Myocyte (in vitro differentiated cells): ENCODE data around the gene ITPR2. TPM values are rescaled to one million over a fixed set of nuclear protein-coding genes. Genes with fewer than 3 reads are reported as not detected.
"Not testable (repeated sequence)": the region's sequence is repeated elsewhere in the genome, so short reads cannot be mapped to it uniquely, and the experiment has no call there.

Experiments
- DNase-seq: peaks from one replicate; pipeline ENCODE4 v3.0.0-alpha.2; 2012; ENCODE audit warnings: low read depth
- polyA plus RNA-seq: library from polyadenylated mRNA; unstranded; fragments of >200 nt; gene quantifications from one replicate; pipeline ENCODE4 v1.2.1, GENCODE V29; 2012; ENCODE audit warnings: missing spikeins
- total RNA-seq: library from RNA; depleted of rRNA; stranded (reverse); fragments of >200 nt; gene quantifications from 2 replicates; pipeline ENCODE4 v1.2.3, GENCODE V29; 2014

The ITPR2 gene
- 5.8 and 8.9 TPM in 2 replicates for total RNA-seq
- polyA plus RNA-seq, result 1.9 TPM

GRCh38 chr12:26832822-26833742, at the start of gene ITPR2:
TSS of gene ITPR2 (minus strand) at chr12:26833194. CDS start at chr12:26832781, 413 bp downstream.
- peak; percentile 96 for DNase-seq

- DNase-seq, result no peak
These were observed 47.6 kb upstream of the ITPR2 start for GRCh38 chr12:26880625-26881024.

- DNase-seq, result peak; percentile 96
These were observed 45.7 kb upstream of the ITPR2 start for GRCh38 chr12:26878661-26879119.

- DNase-seq, result peak; percentile 69
These were observed 41.7 kb upstream of the ITPR2 start for GRCh38 chr12:26874501-26875296.

GRCh38 chr12:26872625-26873024, 39.6 kb upstream of the ITPR2 start:
- no peak for DNase-seq

- no peak for DNase-seq
These were observed 39.0 kb upstream of the ITPR2 start for GRCh38 chr12:26871985-26872384.

GRCh38 chr12:26870491-26871419, 37.8 kb upstream of the ITPR2 start:
- peak; percentile 30 for DNase-seq

- peak; percentile 67 for DNase-seq
These were observed 37.0 kb upstream of the ITPR2 start for GRCh38 chr12:26869908-26870459.

- DNase-seq, result no peak
These were observed 36.1 kb upstream of the ITPR2 start for GRCh38 chr12:26869104-26869494.

GRCh38 chr12:26868447-26869103, 35.6 kb upstream of the ITPR2 start:
- no peak for DNase-seq

- no peak for DNase-seq
These were observed 34.1 kb upstream of the ITPR2 start for GRCh38 chr12:26867080-26867479.

- no peak for DNase-seq
These were observed 30.5 kb upstream of the ITPR2 start for GRCh38 chr12:26863515-26863914.

GRCh38 chr12:26862787-26863186, 29.8 kb upstream of the ITPR2 start:
- DNase-seq, result not testable (repeated sequence)

- DNase-seq, result no peak
These were observed 28.7 kb upstream of the ITPR2 start for GRCh38 chr12:26861690-26862089.

- DNase-seq, result no peak
These were observed 24.6 kb upstream of the ITPR2 start for GRCh38 chr12:26857465-26858176.

- no peak for DNase-seq
These were observed 22.3 kb upstream of the ITPR2 start for GRCh38 chr12:26855337-26855736.

- no peak for DNase-seq
These were observed 21.0 kb upstream of the ITPR2 start for GRCh38 chr12:26854031-26854390.

GRCh38 chr12:26853303-26854030, 20.5 kb upstream of the ITPR2 start:
- DNase-seq, result peak; percentile 61
